ENCODE data around the gene ISX. TPM values are rescaled to one million over a fixed set of nuclear protein-coding genes. Genes with fewer than 3 reads are reported as not detected.

Gene ISX
- total and polyA plus RNA-seq, 2 of the 13 experiments (the other 11 are each of a cell fraction or from before 2014, with no cell fraction given), result 1.4 to 1.8 TPM

DNA sequence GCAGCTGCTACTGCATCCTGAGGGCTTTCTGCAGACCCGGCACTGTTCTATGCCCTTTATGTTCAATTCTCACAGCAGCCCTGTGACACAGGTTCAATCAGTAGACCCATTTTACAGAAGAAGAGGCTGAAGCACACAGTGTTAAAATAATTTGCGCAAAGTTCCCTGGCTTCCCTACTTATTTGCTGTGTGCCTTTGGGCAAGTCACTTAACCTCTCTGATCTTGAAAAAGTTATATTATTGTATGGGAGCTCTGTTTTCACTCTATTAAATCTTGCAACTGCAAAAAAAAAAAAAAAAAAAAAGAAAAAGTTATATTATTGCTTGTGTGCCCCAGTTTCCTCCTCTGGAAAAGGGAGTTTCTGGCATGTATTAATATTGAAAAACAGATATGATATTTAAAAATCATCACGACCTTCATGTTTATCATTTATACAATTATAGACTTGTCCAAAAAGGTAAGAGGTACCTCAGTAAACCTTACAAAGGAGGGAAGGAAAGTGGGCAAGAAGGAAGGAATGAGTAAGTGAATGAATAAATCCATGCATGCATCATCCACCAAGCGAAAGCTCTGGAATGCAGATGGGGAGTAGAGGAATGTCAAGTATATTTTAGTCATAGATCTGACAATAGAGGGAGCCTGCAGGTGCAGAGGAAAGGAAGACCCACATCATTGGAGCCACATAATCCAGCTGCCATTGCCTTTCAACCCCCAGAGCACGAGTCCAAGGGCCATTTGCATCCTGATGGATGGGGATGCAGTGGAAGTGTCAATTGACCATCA is 21.2 kb upstream of the ISX start (continued):
- TF ChIP-seq MIER3 (CRISPR knock-in tag; IDR thresholded peaks at IDR 0.05; ENCODE audit: borderline replicate concordance) (no peak), CC2D1A (CRISPR knock-in tag; IDR thresholded peaks at IDR 0.05) (no peak), NR2F1 (CRISPR knock-in tag; IDR thresholded peaks at IDR 0.05) (no peak), HHEX (CRISPR knock-in tag; IDR thresholded peaks at IDR 0.05) (no peak), ATAD3A (CRISPR knock-in tag; IDR thresholded peaks at IDR 0.05) (no peak), AGO2 (optimal IDR thresholded peaks at IDR 0.05; ENCODE audit: low read depth, low read length) (no peak), ZNF883 (CRISPR knock-in tag; IDR thresholded peaks at IDR 0.05; ENCODE audit: not compliant biosample characterization) (no peak), ZNF33A (CRISPR knock-in tag; IDR thresholded peaks at IDR 0.05; ENCODE audit: borderline replicate concordance) (no peak), PRDM15 (CRISPR knock-in tag; IDR thresholded peaks at IDR 0.05) (no peak)

DNA sequence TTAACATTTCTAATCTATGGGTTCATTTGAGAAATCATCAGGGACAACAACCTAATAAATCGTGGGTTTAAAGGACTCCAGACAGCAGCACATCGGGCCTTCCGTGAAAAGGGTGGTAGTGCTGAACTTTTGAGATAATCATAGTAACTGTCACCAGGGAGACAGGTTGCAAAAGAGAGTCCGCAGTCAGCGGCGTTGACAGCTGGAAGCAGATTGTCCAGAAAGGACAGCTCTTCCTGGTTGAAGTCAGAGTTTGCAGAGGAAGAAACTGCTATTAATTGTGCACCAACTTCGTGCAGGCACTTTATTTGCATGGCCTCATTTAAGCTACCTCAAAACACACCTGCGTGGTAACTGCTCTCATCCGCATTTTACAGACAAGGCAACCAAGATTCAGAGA is 20.5 kb upstream of the ISX start:
- Histone ChIP-seq H3K36me3 (replicated peaks in 1 of 2; ENCODE audit: control insufficient read depth in 1 of 2, insufficient read depth in 2 of 2, low read length in 2 of 2) (no peaks in the 10 kb centered on the region), H3K27me3 (ENCODE audit: control insufficient read depth in 1 of 2, insufficient read depth in 2 of 2, low read length in 2 of 2) (peaks cover 0 to 4% of the 10 kb centered on the region in 2 experiments; a peak in 1 of 5 replicates), H3K9ac (ENCODE audit: insufficient read depth, low read depth, low read length) (no peak overlapping the region), H3K4me2 (ENCODE audit: low read depth, low read length) (no peak overlapping the region), H3K27ac (ENCODE audit: extremely low read length, insufficient read depth, low read length) (no peak overlapping the region), H3K9me3 (ENCODE audit: low read length) (no peaks in the 10 kb centered on the region), H3K4me1 (ENCODE audit: insufficient read depth, low read length) (peaks cover 12% of the 10 kb centered on the region), H3K4me3 (replicated peaks in 1 of 3; ENCODE audit: insufficient read depth in 1 of 3, low read depth in 2 of 3, low read length in 3 of 3) (no peak overlapping the region), H2AFZ (ENCODE audit: low read length) (no peak overlapping the region), H3K79me2 (ENCODE audit: insufficient read depth, low read length) (no peaks in the 10 kb centered on the region), H4K20me1 (ENCODE audit: insufficient read depth, low read length) (no peaks in the 10 kb centered on the region)
- CTCF ChIA-PET (ENCODE audit: low intra/inter-chr PET ratio, low total read pairs), result no interaction called here
- no TSS peak for BruUV-seq (replicated peaks)
- ATAC-seq, result no peak
- intact Hi-C loops (cut with micrococcal nuclease; ENCODE audit: unreplicated experiment), result no loop called here
- FAIRE-seq, result no peak
- in situ Hi-C loops (cut with HindIII; ENCODE audit: extremely low pct_ligation_motif_present, low pct_unique_long_range_greater_than_20kb), result no loop called here
- 8% methylated on average over 9 of the region's 9 CpGs for WGBS (ENCODE audit: low lambda C conversion rate)
- DNase-seq (ENCODE audit: low spot score), result no peak
- POLR2A ChIA-PET, result no interaction called here
- no peak for TF ChIP-seq MAX (IDR thresholded peaks at IDR 0.05)
- TF ChIP-seq ZNF83 (CRISPR knock-in tag; IDR thresholded peaks at IDR 0.05; ENCODE audit: borderline replicate concordance), result no peak
- TF ChIP-seq ARNT2 (CRISPR knock-in tag; IDR thresholded peaks at IDR 0.05; ENCODE audit: low read depth), result no peak
- TF ChIP-seq GTF2F1 (IDR thresholded peaks at IDR 0.05; ENCODE audit: low read length), result no peak
